ENCODE results near the gene ZNF345. TPM values are rescaled to one million over a fixed set of nuclear protein-coding genes. Genes with fewer than 3 reads are reported as not detected.

Gene ZNF345
- total and polyA plus RNA-seq, 10 of the 15 experiments (the other 5 are each of a cell fraction or from before 2014, with no cell fraction given): 1.3 to 3.0 (median 2.0) TPM

GRCh38 chr19:36850559-36851442, at the start of gene ZNF345 (continued):
- TF ChIP-seq TCF12 (IDR thresholded peaks at IDR 0.05; ENCODE audit: low read depth, low read length): no peak
- TF ChIP-seq, protein P1, sequence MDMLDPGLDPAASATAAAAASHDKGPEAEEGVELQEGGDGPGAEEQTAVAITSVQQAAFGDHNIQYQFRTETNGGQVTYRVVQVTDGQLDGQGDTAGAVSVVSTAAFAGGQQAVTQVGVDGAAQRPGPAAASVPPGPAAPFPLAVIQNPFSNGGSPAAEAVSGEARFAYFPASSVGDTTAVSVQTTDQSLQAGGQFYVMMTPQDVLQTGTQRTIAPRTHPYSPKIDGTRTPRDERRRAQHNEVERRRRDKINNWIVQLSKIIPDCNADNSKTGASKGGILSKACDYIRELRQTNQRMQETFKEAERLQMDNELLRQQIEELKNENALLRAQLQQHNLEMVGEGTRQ (IDR thresholded peaks at IDR 0.05; ENCODE audit: borderline replicate concordance, low read depth, low read length): no peak
- peak; percentile 30; the same call in 1 of the 2 replicates for TF ChIP-seq RUNX3 (IDR thresholded peaks at IDR 0.05; ENCODE audit: low read length)
- peak; percentile 14 for TF ChIP-seq SP1 (IDR thresholded peaks at IDR 0.05; ENCODE audit: low read depth, low read length)
- peak; percentile 81 for TF ChIP-seq POLR2A (IDR thresholded peaks at IDR 0.05; ENCODE audit: low read depth, low read length)
- no peak; the same call in 1 of the 2 replicates for TF ChIP-seq ZBTB40 (IDR thresholded peaks at IDR 0.05; ENCODE audit: borderline replicate concordance)
- TF ChIP-seq ZBTB11 (CRISPR knock-in tag; IDR thresholded peaks at IDR 0.05): peak; percentile 57; the same call in 1 of the 2 replicates
- TF ChIP-seq, protein P2, sequence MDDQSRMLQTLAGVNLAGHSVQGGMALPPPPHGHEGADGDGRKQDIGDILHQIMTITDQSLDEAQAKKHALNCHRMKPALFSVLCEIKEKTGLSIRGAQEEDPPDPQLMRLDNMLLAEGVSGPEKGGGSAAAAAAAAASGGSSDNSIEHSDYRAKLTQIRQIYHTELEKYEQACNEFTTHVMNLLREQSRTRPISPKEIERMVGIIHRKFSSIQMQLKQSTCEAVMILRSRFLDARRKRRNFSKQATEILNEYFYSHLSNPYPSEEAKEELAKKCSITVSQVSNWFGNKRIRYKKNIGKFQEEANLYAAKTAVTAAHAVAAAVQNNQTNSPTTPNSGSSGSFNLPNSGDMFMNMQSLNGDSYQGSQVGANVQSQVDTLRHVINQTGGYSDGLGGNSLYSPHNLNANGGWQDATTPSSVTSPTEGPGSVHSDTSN (IDR thresholded peaks at IDR 0.05; ENCODE audit: insufficient replicate concordance, low read depth, low read length): no peak
- TF ChIP-seq, protein P3, sequence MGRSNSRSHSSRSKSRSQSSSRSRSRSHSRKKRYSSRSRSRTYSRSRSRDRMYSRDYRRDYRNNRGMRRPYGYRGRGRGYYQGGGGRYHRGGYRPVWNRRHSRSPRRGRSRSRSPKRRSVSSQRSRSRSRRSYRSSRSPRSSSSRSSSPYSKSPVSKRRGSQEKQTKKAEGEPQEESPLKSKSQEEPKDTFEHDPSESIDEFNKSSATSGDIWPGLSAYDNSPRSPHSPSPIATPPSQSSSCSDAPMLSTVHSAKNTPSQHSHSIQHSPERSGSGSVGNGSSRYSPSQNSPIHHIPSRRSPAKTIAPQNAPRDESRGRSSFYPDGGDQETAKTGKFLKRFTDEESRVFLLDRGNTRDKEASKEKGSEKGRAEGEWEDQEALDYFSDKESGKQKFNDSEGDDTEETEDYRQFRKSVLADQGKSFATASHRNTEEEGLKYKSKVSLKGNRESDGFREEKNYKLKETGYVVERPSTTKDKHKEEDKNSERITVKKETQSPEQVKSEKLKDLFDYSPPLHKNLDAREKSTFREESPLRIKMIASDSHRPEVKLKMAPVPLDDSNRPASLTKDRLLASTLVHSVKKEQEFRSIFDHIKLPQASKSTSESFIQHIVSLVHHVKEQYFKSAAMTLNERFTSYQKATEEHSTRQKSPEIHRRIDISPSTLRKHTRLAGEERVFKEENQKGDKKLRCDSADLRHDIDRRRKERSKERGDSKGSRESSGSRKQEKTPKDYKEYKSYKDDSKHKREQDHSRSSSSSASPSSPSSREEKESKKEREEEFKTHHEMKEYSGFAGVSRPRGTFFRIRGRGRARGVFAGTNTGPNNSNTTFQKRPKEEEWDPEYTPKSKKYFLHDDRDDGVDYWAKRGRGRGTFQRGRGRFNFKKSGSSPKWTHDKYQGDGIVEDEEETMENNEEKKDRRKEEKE (IDR thresholded peaks at IDR 0.05): no peak
- no peak for TF ChIP-seq RELA (IDR thresholded peaks at IDR 0.05; ENCODE audit: borderline replicate concordance, partially characterized antibody)
- TF ChIP-seq CTCF (IDR thresholded peaks at IDR 0.05 in 2 of 3, conservative IDR thresholded peaks at IDR 0.05 in 1 of 3; ENCODE audit: control insufficient read depth in 2 of 3, extremely low read depth in 1 of 3, insufficient read depth in 1 of 3, low read depth in 3 of 3, low read length in 3 of 3): no peak
- no peak for TF ChIP-seq KAT2A (conservative IDR thresholded peaks at IDR 0.05; ENCODE audit: control insufficient read depth, low read depth, low read length)
